ENCODE measurements around the gene HBA2.

GRCh38 chr16:152141-153128, 20.2 kb upstream of the HBA2 start, which contains the start of gene HBZ:
- TF ChIP-seq CTCF (conservative IDR thresholded peaks at IDR 0.05; ENCODE audit: low read depth, low read length), result no peak
- no peak for TF ChIP-seq EZH2phosphoT487 (IDR thresholded peaks at IDR 0.05; ENCODE audit: borderline replicate concordance, low read length)
- no peak for TF ChIP-seq EZH2 (IDR thresholded peaks at IDR 0.05; ENCODE audit: low read length, unreplicated experiment)

Data from PC-3 (cell line).